ENCODE data around the gene TARBP1.

- TF ChIP-seq, protein P1, sequence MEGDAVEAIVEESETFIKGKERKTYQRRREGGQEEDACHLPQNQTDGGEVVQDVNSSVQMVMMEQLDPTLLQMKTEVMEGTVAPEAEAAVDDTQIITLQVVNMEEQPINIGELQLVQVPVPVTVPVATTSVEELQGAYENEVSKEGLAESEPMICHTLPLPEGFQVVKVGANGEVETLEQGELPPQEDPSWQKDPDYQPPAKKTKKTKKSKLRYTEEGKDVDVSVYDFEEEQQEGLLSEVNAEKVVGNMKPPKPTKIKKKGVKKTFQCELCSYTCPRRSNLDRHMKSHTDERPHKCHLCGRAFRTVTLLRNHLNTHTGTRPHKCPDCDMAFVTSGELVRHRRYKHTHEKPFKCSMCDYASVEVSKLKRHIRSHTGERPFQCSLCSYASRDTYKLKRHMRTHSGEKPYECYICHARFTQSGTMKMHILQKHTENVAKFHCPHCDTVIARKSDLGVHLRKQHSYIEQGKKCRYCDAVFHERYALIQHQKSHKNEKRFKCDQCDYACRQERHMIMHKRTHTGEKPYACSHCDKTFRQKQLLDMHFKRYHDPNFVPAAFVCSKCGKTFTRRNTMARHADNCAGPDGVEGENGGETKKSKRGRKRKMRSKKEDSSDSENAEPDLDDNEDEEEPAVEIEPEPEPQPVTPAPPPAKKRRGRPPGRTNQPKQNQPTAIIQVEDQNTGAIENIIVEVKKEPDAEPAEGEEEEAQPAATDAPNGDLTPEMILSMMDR (IDR thresholded peaks at IDR 0.05; ENCODE audit: poor library complexity), result no peak
- no peak for TF ChIP-seq EZH2 (IDR thresholded peaks at IDR 0.05; ENCODE audit: borderline replicate concordance)
Measured at GRCh38 chr1:234525099-234525799, 46.3 kb upstream of the TARBP1 start.
